HG02798 (cell line): ENCODE data around the gene WDR37.

ENCODE experiments used
- ATAC-seq: cut with Tn5 transposase; IDR thresholded peaks from one replicate; pipeline ENCODE4 v1.9.1; 2021; ENCODE audit warnings: mild to moderate bottlenecking; ENCODE audit not compliant: unreplicated experiment, poor library complexity

The WDR37 gene

GRCh38 chr10:1180071-1180730, 124.0 kb downstream of the WDR37 start:
- no peak for ATAC-seq

GRCh38 chr10:1180836-1181235, 124.7 kb downstream of the WDR37 start:
- no peak for ATAC-seq
